HT-29 (cell line): ENCODE measurements around the gene GNL2. TPM values are rescaled to one million over a fixed set of nuclear protein-coding genes. Genes with fewer than 3 reads are reported as not detected.

Experiments
- DNase-seq: peaks from one replicate; pipeline ENCODE4 v3.0.0-alpha.2; 2015; ENCODE audit warnings: low spot score
- small RNA-seq: library from RNA; depleted of rRNA; stranded (forward); fragments of <200 nt; gene quantifications from one replicate; pipeline ENCODE3, GENCODE V24; 2014
- total RNA-seq: library from RNA; depleted of rRNA; stranded (reverse); fragments of >200 nt; shearing (Covaris generic); gene quantifications from 2 replicates; pipeline ENCODE4 v1.2.3, GENCODE V29; 2014; rRNA removed

GNL2 gene
- total RNA-seq, 1 experiment from 2014 or later: 77.5 TPM

DNA sequence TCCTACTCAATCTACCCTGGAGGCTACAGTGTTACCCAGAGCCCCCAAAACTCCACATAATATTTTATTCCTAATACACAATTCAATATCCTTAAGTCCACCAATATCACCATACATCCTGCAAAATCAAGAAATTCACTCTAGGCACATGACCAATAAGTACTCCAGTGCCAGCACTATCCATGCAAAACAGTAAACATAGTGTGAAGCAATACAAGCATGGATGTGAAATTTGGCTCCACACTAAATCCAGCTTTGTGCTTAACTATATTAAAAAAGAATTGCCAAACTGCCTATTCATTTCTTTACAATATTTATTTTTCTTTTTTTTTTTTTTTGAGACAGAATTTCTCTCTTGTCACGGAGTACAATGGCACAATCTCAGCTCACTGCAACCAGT, 78.2 kb downstream of the GNL2 start:
- no peak for DNase-seq

Small RNAs within 50 kb of the gene (small RNA-seq; reads per million reads assigned to genes)
- gene AL034379.1: not detected

Other genes starting within 250 kb of the GNL2 start
- gene ZC3H12A, start 121.4 kb downstream of the GNL2 start, total RNA-seq: 99.3 and 105 TPM in 2 replicates
- gene MEAF6, start 81.2 kb downstream of the GNL2 start, total RNA-seq: 23.5 and 52.8 TPM in 2 replicates
- gene SNIP1, start 41.6 kb downstream of the GNL2 start, total RNA-seq: 15.9 and 23.9 TPM in 2 replicates
- 0.23 and 0.37 TPM in 2 replicates for gene DNALI1, start 39.0 kb downstream of the GNL2 start, total RNA-seq
- not detected in 2 replicates for gene RSPO1, start 39.0 kb upstream of the GNL2 start, total RNA-seq
- 17.1 and 19.0 TPM in 2 replicates for gene CDCA8, start 96.6 kb upstream of the GNL2 start, total RNA-seq
- 1.8 and 2.2 TPM in 2 replicates for gene EPHA10, start 169.2 kb upstream of the GNL2 start, total RNA-seq
- 35.2 and 39.6 TPM in 2 replicates for gene MANEAL, start 197.9 kb upstream of the GNL2 start, total RNA-seq
- gene C1orf122, start 211.9 kb upstream of the GNL2 start, total RNA-seq: 103 and 113 TPM in 2 replicates
- gene YRDC, start 212.3 kb upstream of the GNL2 start, total RNA-seq: 55.1 and 56.7 TPM in 2 replicates